ENCODE results near the gene CASK. TPM values are rescaled to one million over a fixed set of nuclear protein-coding genes. Genes with fewer than 3 reads are reported as not detected.

Gene CASK
- total RNA-seq, 1 donor, result 26.6 TPM

DNA sequence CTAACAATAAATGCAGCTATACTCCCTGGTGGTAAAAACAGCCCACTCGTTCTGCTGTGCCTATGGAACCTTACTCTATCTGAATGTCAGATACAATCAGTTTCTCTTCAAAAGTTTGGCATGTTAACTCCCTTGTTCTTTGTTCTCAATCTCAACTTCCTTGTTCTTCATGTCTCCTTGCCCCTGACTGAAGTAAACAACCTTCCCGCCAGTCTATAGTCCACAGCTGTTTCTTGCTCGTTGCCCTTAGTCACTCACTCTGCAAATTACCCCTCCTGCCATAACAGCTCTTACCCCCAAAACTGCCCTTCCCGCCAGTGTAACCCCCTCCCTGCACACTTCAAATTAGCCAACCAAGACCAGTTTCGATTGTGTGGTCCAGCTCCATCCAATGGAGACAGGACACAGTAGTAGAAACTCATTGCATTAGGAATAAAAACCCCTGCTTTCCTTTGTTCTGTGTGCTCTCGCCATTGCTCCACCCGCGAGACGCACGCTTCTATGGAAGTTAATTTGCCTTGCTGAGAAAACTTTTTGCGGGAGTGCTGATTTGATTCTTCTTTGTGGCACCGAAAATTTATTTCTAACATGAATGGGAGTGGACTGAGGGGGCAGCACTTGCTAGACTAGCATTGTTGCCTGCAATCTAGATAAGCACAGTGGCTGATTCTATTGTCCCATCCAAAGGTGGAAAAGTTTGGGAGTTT lies 206.4 kb downstream of the CASK start:
- Histone ChIP-seq H3K9me3 (ENCODE audit: low read depth, low read length) (no peaks in the 10 kb centered on the region), H3K27me3 (ENCODE audit: insufficient read depth, low read length) (no peaks in the 10 kb centered on the region), H3K4me3 (ENCODE audit: low read length) (no peak overlapping the region), H3K4me1 (ENCODE audit: insufficient read depth, low read length) (peaks cover 31% of the 10 kb centered on the region)

DNA sequence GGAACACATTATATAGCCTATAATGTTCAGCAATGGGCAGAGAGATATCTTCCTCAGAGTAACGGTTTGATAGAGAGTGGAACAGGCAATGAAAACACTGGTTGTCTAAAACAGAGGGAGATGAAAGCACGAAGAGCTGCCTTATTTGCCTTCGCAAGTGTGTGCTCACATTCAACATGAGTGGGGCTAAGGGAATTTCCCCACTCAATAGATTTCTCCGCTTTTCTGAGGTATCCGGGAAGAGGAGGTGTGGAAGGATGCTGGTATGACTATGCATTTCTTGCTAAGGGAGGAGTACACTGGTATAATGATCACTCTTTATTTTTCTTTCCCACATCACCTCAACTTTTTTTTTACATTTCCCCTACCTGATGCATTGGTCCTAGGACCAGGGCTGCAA lies 207.1 kb downstream of the CASK start:
- no peaks in the 10 kb centered on the region for H3K27me3 ChIP-seq (ENCODE audit: insufficient read depth, low read length)
- H3K4me1 ChIP-seq (ENCODE audit: insufficient read depth, low read length), result peaks cover 31% of the 10 kb centered on the region
- H3K9me3 ChIP-seq (ENCODE audit: low read depth, low read length), result no peaks in the 10 kb centered on the region
- no peak overlapping the region for H3K4me3 ChIP-seq (ENCODE audit: low read length)

DNA sequence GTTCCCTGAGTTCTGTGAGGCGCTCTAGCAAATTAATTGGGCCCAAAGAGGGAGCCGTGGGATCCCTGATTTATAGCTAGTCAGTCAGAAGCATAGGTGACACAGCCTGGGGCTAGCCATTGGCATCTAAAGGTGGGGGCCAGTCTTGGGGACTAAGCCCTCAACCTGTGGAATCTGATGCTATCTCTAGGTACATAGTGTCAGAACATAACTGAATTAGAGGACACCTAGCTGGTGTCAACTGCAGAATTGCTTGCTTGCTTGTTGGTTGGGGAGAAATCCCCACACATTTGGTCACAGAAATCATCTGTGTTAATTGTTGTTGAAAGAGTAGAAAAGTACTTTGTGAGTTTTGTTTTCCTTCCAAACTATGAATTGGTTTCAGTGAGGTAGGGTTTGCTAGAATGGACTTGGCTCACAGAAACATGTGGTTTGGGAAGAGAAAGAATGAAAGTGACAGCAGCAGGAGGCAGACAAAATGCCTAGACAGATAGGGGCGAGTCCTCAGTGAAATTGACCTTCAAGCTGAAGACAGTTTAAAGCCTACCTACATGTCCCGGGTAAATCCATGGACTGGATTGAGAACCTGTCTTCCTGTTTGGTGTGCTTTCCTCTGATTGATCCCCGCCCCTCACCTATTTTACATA lies 212.2 kb downstream of the CASK start:
- Histone ChIP-seq H3K9me3 (ENCODE audit: low read depth, low read length) (no peaks in the 10 kb centered on the region), H3K27me3 (ENCODE audit: insufficient read depth, low read length) (no peaks in the 10 kb centered on the region), H3K4me1 (ENCODE audit: insufficient read depth, low read length) (peaks cover 19% of the 10 kb centered on the region), H3K4me3 (ENCODE audit: low read length) (no peak overlapping the region)

DNA sequence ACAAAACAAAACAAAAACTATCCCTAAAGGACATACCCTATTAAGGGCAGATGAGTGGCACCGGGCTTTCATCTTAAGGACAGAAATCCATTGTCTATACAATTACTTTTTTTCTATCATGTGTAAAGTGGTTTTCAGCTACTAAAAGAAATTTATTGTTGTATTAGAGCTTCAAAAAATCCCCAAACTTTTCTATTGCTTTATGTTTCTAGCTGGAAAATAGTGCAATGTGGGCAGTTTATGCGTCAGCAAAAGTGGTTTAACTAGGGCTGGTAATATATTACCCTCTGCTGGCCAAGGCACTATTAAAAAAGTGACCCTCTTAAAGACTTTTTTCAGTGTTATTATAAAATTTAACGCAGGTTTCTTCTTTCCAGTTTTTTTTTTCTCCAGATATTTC lies 214.9 kb downstream of the CASK start:
- H3K4me1 ChIP-seq (ENCODE audit: insufficient read depth, low read length), result peaks cover 42% of the 10 kb centered on the region
- no peak overlapping the region for H3K4me3 ChIP-seq (ENCODE audit: low read length)
- no peaks in the 10 kb centered on the region for H3K27me3 ChIP-seq (ENCODE audit: insufficient read depth, low read length)
- H3K9me3 ChIP-seq (ENCODE audit: low read depth, low read length), result no peaks in the 10 kb centered on the region

DNA sequence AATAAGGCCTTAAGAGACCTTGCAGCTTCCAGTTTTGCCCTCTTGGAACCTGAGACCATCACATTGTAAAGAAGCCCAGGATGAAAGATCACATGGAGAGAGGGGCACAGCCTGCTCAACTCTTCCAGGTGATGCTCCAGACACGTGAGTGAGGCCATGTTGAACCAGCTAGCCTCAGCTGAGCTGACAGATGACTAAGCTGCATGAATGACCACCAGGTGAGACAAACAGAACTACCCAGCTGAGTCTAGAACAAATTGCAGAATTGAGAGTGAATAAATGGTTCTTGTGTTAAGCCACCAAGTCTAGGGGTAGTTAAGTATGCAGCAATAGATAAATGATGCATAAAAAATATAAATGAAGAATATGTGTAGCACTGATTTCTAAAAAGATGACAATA lies 216.1 kb downstream of the CASK start:
- peaks cover 43% of the 10 kb centered on the region for H3K4me1 ChIP-seq (ENCODE audit: insufficient read depth, low read length)
- H3K27me3 ChIP-seq (ENCODE audit: insufficient read depth, low read length), result no peaks in the 10 kb centered on the region
- H3K4me3 ChIP-seq (ENCODE audit: low read length), result no peak overlapping the region
- H3K9me3 ChIP-seq (ENCODE audit: low read depth, low read length), result no peaks in the 10 kb centered on the region

DNA sequence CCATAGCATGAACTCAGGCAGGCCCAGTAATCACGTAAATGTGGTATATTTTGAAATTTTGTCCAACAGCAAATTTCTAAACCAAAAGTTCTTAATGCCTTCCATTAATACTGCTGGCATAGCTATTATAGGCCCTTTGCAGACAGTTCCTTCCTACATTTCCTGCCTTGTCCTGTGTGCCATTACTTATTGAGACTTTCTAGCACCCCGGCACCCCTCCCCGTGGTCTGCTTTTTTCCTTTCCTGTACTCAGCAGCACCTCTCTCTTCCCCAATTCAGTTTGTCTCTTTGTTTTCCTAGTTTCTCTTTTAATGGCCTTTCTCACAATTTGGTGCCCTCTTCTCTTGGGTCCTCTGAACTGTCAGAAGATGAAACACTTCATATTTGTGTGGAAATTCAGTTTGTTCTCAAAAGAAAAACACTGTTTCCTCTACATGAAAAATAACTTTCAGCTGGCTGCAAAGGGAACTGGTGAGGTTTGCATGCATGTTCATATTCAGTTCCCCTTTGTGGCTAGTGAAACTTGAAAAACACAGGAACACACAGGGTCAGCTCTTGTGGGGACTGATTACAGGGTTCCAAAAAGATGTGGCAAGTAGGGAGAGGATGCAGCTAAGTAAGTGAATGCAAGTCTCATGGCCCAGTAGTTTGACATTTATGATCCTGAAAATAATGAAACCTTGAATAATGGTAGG lies 217.5 kb downstream of the CASK start:
- Histone ChIP-seq H3K9me3 (ENCODE audit: low read depth, low read length) (no peaks in the 10 kb centered on the region), H3K4me3 (ENCODE audit: low read length) (no peak overlapping the region), H3K4me1 (ENCODE audit: insufficient read depth, low read length) (peaks cover 43% of the 10 kb centered on the region), H3K27me3 (ENCODE audit: insufficient read depth, low read length) (no peaks in the 10 kb centered on the region)

DNA sequence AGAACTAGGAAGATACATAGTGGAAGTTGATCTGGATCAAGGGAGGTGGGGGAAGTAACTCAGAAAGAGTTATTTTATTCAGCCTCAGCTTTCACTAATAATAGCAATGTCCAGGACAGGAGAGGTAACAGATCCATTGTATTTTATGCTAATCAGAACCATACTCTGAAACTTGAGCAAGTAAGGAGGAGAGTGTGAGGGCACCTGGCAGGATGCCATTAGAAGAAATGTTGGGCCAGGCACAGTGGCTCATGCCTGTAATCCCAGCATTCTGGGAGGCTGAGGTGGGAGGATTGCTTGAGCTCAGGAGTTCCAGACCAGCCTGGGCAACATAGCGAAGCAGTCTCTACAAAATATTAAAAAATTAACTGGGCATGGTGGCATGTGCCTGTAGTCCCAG lies 218.3 kb downstream of the CASK start:
- Histone ChIP-seq H3K4me1 (ENCODE audit: insufficient read depth, low read length) (peaks cover 43% of the 10 kb centered on the region), H3K27me3 (ENCODE audit: insufficient read depth, low read length) (no peaks in the 10 kb centered on the region), H3K4me3 (ENCODE audit: low read length) (no peak overlapping the region)

DNA sequence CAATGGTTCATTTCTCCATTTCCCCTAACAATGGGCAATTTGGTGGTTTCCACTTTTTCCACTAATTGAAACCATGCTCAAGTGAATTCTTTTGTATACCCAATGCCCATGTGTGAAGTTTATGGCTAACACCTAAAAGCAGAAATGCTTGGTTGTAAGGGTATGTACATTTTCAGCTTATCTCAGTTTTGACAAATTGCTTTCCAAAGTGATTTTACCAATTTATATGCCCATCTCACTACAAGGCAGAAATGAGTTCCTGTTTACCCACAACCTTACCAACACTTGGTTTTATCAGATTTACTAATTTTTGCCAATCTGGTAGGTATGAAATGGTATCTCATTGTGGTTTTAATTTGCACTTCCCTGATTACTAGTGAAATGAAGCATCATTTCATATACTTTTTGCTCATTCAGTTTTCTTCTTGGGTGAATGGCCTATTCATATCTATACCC lies 219.8 kb downstream of the CASK start:
- Histone ChIP-seq H3K4me1 (ENCODE audit: insufficient read depth, low read length) (peaks cover 43% of the 10 kb centered on the region), H3K9me3 (ENCODE audit: low read depth, low read length) (no peaks in the 10 kb centered on the region), H3K27me3 (ENCODE audit: insufficient read depth, low read length) (no peaks in the 10 kb centered on the region), H3K4me3 (ENCODE audit: low read length) (no peak overlapping the region)

More for the DNA sequence above, 218.3 kb downstream of the CASK start:
- H3K9me3 ChIP-seq (ENCODE audit: low read depth, low read length), result no peaks in the 10 kb centered on the region

DNA sequence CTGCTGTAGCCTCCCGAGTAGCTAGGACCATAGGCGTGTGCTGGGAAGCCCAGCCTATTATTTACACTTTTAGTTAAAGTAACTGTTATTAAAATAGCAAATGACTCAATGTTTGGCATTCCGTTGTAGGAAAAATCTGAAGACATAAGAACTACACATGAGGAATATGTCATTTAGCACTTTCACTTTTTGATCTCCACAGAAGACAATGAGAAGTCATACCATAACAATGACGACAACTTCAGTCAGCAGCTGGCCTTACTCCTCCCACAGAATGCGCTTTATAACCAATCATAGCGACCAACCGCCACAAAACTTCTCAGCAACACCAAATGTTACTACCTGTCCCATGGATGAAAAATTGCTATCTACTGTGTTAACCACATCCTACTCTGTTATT lies 227.9 kb downstream of the CASK start:
- no peak overlapping the region for H3K4me3 ChIP-seq (ENCODE audit: low read length)
- H3K9me3 ChIP-seq (ENCODE audit: low read depth, low read length), result no peaks in the 10 kb centered on the region
- peaks cover 34% of the 10 kb centered on the region for H3K4me1 ChIP-seq (ENCODE audit: insufficient read depth, low read length)
- no peaks in the 10 kb centered on the region for H3K27me3 ChIP-seq (ENCODE audit: insufficient read depth, low read length)

DNA sequence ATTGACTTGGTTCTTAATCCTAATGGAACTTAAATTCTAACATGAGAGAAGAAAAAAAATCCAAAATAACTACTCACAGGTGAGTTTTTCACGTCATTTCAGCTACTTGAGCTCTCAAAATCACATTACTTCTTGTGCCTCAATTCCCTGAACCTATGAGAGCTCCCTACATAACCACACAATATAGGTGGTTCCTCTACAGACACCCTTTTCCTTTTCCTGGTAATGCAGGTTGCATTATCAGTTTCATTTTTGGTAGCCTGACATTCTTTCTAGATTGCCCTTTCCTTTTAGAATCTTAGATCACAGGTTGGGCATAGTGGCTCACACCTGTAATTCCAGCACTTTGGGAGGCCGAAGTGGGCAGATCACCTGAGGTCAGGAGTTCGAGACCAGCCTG lies 230.3 kb downstream of the CASK start:
- Histone ChIP-seq H3K27me3 (ENCODE audit: insufficient read depth, low read length) (no peaks in the 10 kb centered on the region), H3K9me3 (ENCODE audit: low read depth, low read length) (no peaks in the 10 kb centered on the region), H3K4me1 (ENCODE audit: insufficient read depth, low read length) (peaks cover 38% of the 10 kb centered on the region), H3K4me3 (ENCODE audit: low read length) (no peak overlapping the region)

DNA sequence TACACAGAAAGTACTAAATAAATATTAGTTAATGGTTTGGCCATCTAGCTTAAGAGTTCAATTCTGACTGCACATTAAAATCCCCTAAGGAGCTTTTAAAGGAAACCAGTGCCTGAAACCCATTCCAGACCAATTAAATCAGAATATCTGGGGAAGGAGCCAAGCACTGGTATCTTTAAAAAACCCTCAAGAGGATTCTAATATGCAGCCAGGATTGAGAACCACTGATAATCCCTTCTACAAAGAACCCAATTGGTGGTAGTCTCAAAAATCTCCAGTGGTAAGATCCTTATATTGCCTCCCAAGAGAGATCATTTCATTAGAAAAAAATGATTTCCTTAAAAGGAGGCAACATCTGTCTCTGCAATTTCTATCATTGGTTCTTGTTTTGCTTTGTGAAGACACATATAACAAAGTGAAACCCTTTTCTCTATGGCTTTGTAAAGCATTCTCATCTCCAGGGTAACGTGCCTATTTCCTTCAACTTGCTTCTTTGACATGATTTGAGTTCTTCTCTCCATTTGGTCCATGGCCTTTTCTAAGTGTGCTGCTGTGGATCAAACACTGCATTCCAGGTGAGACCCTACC lies 231.1 kb downstream of the CASK start:
- Histone ChIP-seq H3K4me1 (ENCODE audit: insufficient read depth, low read length) (peaks cover 43% of the 10 kb centered on the region), H3K4me3 (ENCODE audit: low read length) (no peak overlapping the region), H3K27me3 (ENCODE audit: insufficient read depth, low read length) (no peaks in the 10 kb centered on the region), H3K9me3 (ENCODE audit: low read depth, low read length) (no peaks in the 10 kb centered on the region)

DNA sequence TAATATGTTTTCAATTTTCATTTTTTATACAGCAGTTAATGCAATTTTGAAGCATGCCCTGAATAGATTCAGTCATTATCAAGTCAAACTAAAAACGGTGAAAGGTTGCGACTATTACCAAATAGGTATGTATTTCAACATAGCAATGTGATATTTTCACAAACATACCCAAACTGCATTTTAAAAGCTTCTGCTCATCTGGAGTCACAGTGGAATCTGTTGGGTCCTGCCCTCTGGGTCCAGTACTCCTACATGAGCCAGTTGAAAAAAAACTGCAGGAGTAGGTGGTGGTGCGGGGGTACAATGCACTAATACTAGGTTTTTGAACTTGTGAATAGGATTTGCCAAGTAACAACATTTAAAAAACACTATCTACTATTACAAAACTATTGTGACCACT lies 233.6 kb downstream of the CASK start:
- peaks cover 57% of the 10 kb centered on the region for H3K4me1 ChIP-seq (ENCODE audit: insufficient read depth, low read length)
- no peaks in the 10 kb centered on the region for H3K27me3 ChIP-seq (ENCODE audit: insufficient read depth, low read length)
- no peaks in the 10 kb centered on the region for H3K9me3 ChIP-seq (ENCODE audit: low read depth, low read length)
- no peak overlapping the region for H3K4me3 ChIP-seq (ENCODE audit: low read length)

DNA sequence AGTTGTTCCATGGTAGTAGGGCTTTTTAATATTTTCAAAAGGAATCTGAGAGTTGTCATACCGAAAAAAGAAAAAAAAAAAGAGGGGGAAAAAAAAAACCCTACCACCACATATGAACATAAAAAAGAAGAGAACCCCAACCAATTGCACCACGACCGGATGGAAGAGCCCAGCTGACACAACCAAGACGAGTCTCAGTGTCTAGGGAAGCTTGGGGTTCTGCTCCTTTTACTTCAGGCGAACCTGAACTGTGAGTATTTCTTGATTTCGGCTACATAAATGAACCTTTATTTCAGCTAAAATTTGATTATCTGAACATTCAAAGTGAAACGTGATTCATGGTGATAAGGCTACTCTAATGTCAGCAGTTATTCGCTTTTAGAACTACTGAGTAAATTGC lies 234.5 kb downstream of the CASK start, which contains the start of gene GPR34:
TSS of gene GPR34 (plus strand) at position 139 of the 400 bp plus-strand sequence. CDS start 6,661 bp downstream, outside the sequence.
- H3K4me1 ChIP-seq (ENCODE audit: insufficient read depth, low read length), result peaks cover 49% of the 10 kb centered on the region
- no peaks in the 10 kb centered on the region for H3K9me3 ChIP-seq (ENCODE audit: low read depth, low read length)
- no peaks in the 10 kb centered on the region for H3K27me3 ChIP-seq (ENCODE audit: insufficient read depth, low read length)
- H3K4me3 ChIP-seq (ENCODE audit: low read length), result peak within 1 kb of the TSS; percentile 6

DNA sequence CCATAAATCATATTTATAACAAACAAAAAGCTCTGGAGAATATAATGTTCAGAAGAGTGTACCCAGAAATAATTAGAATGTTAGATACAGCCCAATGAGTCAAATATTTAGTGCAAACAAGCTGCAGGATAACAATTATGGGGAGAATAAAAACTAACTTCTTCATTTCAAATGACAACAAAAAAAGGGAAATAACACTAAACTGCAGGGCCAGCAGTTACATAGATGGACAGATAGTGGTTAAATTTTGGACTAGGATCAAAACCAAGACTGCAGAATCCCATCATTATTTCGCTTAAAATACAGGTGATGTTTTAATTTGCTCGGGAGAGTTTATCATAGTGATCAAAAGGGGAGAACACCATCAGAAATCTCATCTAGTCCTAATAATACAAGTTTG lies 235.2 kb downstream of the CASK start:
- peaks cover 44% of the 10 kb centered on the region for H3K4me1 ChIP-seq (ENCODE audit: insufficient read depth, low read length)
- no peaks in the 10 kb centered on the region for H3K9me3 ChIP-seq (ENCODE audit: low read depth, low read length)
- no peak overlapping the region for H3K4me3 ChIP-seq (ENCODE audit: low read length)
- no peaks in the 10 kb centered on the region for H3K27me3 ChIP-seq (ENCODE audit: insufficient read depth, low read length)

DNA sequence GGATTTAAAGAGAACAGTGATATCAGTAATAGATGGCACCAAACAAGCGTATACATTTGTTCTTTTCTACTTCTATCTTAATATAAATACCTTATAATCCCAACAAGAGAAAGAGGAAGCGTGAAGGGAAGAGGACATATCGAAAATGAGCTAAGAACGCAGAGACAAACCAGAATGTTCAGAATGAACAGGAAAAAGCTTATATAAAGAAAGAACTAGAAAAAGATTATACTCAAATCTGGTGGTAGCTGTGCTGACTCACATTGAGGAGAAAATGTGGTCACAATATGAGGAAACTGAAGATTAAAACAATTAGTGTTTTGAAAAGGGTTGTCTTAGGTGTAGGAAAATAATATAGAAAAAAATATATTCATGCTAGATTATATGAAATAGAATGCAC lies 236.6 kb downstream of the CASK start:
- Histone ChIP-seq H3K9me3 (ENCODE audit: low read depth, low read length) (no peaks in the 10 kb centered on the region), H3K4me3 (ENCODE audit: low read length) (no peak overlapping the region), H3K4me1 (ENCODE audit: insufficient read depth, low read length) (peaks cover 30% of the 10 kb centered on the region), H3K27me3 (ENCODE audit: insufficient read depth, low read length) (no peaks in the 10 kb centered on the region)

All from mononuclear cell (primary cell).